ENCODE measurements around the gene FSTL4. TPM values are rescaled to one million over a fixed set of nuclear protein-coding genes. Genes with fewer than 3 reads are reported as not detected.

The FSTL4 gene
- total RNA-seq, 2 donors from 2014 or later: 0.26 to 1.3 TPM

DNA sequence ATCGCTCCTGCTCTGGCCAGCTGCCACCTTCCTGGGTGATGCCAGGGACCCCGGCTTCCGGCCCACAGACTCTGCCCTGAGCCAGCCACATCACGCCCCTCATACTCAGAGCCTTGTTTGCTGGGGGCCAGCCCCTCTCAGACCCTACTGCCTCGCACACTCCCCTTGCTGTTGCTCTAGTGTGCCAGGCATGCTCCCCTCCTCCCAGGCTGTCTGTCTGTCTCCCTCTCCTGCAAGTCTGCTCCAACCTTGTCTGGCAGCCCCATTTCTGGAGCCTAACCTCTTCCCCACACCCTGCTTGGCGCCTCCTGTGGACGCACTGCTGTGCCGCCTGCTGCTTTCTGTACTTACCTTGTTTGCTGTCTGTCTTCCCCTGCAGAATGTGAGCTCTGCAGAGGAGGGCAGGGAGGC, 375.8 kb downstream of the FSTL4 start:
- WGBS, 2 donors: 84 to 86% methylated on average over 8 of the region's 8 CpGs

DNA sequence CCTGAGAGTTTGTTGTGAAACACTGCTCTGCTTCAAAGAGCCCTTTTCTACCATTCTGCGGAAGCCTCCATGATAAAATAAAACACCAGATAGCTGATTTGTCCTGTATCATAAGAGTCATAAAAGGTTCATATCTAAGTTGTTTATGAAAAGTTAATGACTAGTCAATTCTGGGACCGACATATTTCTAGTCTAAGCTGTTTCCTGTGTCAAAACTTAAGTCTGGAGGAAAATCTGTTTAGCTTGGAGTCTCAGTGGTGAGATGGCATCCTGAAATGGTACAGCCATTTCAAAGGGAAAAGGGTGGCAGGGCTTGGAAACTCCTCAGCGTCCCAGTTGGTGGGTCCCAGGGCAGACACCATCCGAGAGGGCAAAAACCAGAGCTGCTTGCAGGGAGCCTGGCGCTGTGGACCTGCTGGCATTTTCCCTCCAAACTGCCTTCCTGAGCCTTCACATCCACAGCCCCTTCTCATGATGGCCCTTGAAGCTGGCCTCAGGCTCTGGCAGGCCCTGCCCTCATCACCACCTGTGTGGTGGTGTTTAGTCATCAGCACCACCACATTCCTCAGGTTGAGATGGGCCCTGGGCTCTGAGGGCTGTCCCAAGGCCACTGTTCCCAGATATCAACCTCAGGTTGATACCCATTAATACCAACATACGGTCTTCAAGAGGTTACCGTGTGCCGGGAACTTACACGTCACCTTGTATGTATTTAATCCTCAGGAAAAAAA, 376.5 kb downstream of the FSTL4 start:
- Histone ChIP-seq H3K27ac (no peak overlapping the region), H3K27me3 (no peaks in the 10 kb centered on the region), H3K9me3 (no peaks in the 10 kb centered on the region), H3K4me3 (no peak overlapping the region), H3K4me1 (peaks cover 3% of the 10 kb centered on the region), H3K36me3 (replicated peaks in 1 of 2; ENCODE audit: insufficient read depth in 1 of 2, low read depth in 2 of 2) (no peaks in the 10 kb centered on the region)
- TF ChIP-seq POLR2A (IDR thresholded peaks at IDR 0.05): no peak
- DNase-seq: no peak
- 81 to 84% methylated on average over 9 of the region's 9 CpGs for WGBS, 2 donors
- intact Hi-C loops (cut with DNase I): no loop called here
- no peak for ATAC-seq

More for the DNA sequence above, 375.8 kb downstream of the FSTL4 start:
- intact Hi-C loops (cut with DNase I): no loop called here
- DNase-seq (no peak), ATAC-seq (no peak)
- H3K36me3 ChIP-seq (replicated peaks in 1 of 2; ENCODE audit: insufficient read depth in 1 of 2, low read depth in 2 of 2): no peaks in the 10 kb centered on the region
- no peak for TF ChIP-seq POLR2A (IDR thresholded peaks at IDR 0.05)
- TF ChIP-seq, protein P1, sequence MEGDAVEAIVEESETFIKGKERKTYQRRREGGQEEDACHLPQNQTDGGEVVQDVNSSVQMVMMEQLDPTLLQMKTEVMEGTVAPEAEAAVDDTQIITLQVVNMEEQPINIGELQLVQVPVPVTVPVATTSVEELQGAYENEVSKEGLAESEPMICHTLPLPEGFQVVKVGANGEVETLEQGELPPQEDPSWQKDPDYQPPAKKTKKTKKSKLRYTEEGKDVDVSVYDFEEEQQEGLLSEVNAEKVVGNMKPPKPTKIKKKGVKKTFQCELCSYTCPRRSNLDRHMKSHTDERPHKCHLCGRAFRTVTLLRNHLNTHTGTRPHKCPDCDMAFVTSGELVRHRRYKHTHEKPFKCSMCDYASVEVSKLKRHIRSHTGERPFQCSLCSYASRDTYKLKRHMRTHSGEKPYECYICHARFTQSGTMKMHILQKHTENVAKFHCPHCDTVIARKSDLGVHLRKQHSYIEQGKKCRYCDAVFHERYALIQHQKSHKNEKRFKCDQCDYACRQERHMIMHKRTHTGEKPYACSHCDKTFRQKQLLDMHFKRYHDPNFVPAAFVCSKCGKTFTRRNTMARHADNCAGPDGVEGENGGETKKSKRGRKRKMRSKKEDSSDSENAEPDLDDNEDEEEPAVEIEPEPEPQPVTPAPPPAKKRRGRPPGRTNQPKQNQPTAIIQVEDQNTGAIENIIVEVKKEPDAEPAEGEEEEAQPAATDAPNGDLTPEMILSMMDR (IDR thresholded peaks at IDR 0.05): no peak
- no peaks in the 10 kb centered on the region for H3K27me3 ChIP-seq
- no peak overlapping the region for H3K27ac ChIP-seq
- no peaks in the 10 kb centered on the region for H3K9me3 ChIP-seq
- no peak overlapping the region for H3K4me3 ChIP-seq
- peaks cover 3% of the 10 kb centered on the region for H3K4me1 ChIP-seq

DNA sequence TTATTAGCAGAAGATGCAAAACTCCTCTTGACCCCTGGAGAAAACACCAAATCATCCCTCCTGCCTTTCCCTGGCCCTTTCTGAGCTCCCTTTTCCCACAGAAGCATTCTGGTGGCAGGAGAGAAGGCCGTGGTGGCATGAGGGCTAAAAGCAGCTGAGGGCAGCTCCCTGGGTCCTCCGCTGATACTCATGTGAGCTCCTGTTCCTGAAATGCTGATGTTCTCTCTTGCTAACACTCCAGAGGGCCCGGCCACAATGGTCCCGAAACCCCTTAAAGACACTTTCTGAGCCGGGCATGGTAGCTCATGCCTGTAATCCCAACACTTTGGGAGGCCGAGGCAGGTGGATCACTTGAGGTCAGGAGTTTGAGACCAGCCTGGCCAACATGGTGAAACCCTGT, 377.4 kb downstream of the FSTL4 start:
- Histone ChIP-seq H3K4me3 (no peak overlapping the region), H3K36me3 (replicated peaks in 1 of 2; ENCODE audit: insufficient read depth in 1 of 2, low read depth in 2 of 2) (no peaks in the 10 kb centered on the region), H3K9me3 (no peaks in the 10 kb centered on the region), H3K27me3 (no peaks in the 10 kb centered on the region), H3K27ac (no peak overlapping the region), H3K4me1 (peaks cover 3% of the 10 kb centered on the region)
- WGBS, 2 donors: 89 to 96% methylated on average over 6 of the region's 6 CpGs
- intact Hi-C loops (cut with DNase I): no loop called here
- DNase-seq (no peak), ATAC-seq (no peak)
- TF ChIP-seq, protein P1 (IDR thresholded peaks at IDR 0.05): no peak

DNA sequence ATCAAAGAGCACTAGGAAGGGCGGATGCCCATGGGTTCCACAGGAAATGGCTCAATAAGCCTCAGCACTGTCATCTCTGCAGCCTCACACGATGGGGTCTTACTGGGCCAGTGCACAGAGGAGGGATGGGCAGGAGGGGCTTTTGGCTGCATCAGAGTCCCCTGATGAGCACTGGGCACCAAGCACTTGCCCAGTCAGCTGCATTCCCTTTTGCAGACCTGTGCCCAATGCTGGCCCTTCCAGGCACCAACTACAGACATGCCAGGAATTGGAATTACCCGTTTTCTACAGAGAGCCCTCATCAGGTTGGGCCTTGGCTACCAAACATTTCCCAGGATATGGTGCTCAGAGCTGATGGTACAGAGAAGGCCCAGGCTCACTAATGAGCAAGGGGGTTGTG, 378.1 kb downstream of the FSTL4 start:
- ATAC-seq: no peak
- TF ChIP-seq POLR2A (IDR thresholded peaks at IDR 0.05): no peak
- TF ChIP-seq, protein P1 (IDR thresholded peaks at IDR 0.05): no peak
- intact Hi-C loops (cut with DNase I): no loop called here

DNA sequence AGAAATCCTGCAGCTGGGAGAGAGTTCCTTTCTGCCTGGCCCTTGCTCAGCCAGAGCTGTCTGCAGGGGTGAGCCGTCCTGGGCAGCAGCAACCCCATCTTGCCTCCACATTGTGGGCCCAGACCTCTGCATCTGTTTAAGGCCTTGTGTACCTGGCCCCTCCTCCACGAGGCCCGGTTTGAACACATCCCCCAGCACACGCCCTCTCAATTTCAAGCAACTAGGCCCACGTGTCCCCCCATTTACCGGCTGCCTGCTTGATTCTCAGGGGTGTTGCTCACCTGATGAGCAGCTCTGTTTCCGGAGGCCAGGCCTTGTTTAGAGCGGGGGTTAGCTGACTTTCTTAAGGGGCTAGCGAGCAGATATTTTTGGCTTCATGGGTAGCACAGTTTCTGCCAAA, 378.7 kb downstream of the FSTL4 start:
- Histone ChIP-seq H3K36me3 (replicated peaks in 1 of 2; ENCODE audit: insufficient read depth in 1 of 2, low read depth in 2 of 2) (no peaks in the 10 kb centered on the region), H3K9me3 (no peaks in the 10 kb centered on the region), H3K4me1 (peaks cover 3% of the 10 kb centered on the region), H3K27me3 (no peaks in the 10 kb centered on the region), H3K27ac (no peak overlapping the region), H3K4me3 (no peak overlapping the region)
- ATAC-seq (no peak), DNase-seq (no peak)
- TF ChIP-seq, protein P1 (IDR thresholded peaks at IDR 0.05): no peak
- no peak for TF ChIP-seq POLR2A (IDR thresholded peaks at IDR 0.05)
- intact Hi-C loops (cut with DNase I): no loop called here
- WGBS, 2 donors: 87 to 91% methylated on average over 6 to 9 of the region's 9 CpGs

More for the DNA sequence above, 378.1 kb downstream of the FSTL4 start:
- Histone ChIP-seq H3K27ac (no peak overlapping the region), H3K36me3 (replicated peaks in 1 of 2; ENCODE audit: insufficient read depth in 1 of 2, low read depth in 2 of 2) (no peaks in the 10 kb centered on the region), H3K27me3 (no peaks in the 10 kb centered on the region), H3K4me3 (no peak overlapping the region), H3K4me1 (peaks cover 3% of the 10 kb centered on the region), H3K9me3 (no peaks in the 10 kb centered on the region)
- no peak for DNase-seq
- WGBS, 2 donors: 69 to 76% methylated on average over 2 to 3 of the region's 3 CpGs

All from body of pancreas (tissue), 4 donors.